Measurements from ENCODE around the gene VGLL4. TPM values are rescaled to one million over a fixed set of nuclear protein-coding genes. Genes with fewer than 3 reads are reported as not detected.

VGLL4 gene
- polyA plus RNA-seq, 1 donor from 2014 or later = 113 TPM

- H3K9me2 ChIP-seq (ENCODE audit: insufficient read depth, low read length) = no peaks in the 10 kb centered on the region
Observed at GRCh38 chr3:11671648-11672100, 28.0 kb upstream of the VGLL4 start.

More at GRCh38 chr3:11671648-11672100, 28.0 kb upstream of the VGLL4 start:
- H3K9ac ChIP-seq (ENCODE audit: low read length) = no peak overlapping the region
- no peaks in the 10 kb centered on the region for H3K36me3 ChIP-seq (ENCODE audit: insufficient read depth, low read length)
- H3K4me3 ChIP-seq (ENCODE audit: low read length) = no peak overlapping the region
- H3K4me2 ChIP-seq (ENCODE audit: low read length) = no peak overlapping the region
- H4K20me1 ChIP-seq (ENCODE audit: insufficient read depth) = no peaks in the 10 kb centered on the region
- no peaks in the 10 kb centered on the region for H3F3A ChIP-seq (ENCODE audit: insufficient read depth, low read length, poor library complexity, severe bottlenecking)
- H3K79me2 ChIP-seq (replicated peaks; ENCODE audit: insufficient read depth, low read length) = no peaks in the 10 kb centered on the region
- no peak overlapping the region for H3K27ac ChIP-seq (ENCODE audit: low read length)
- no peak overlapping the region for H2AFZ ChIP-seq (ENCODE audit: low read depth, low read length)
- H3K27me3 ChIP-seq (ENCODE audit: insufficient read depth, low read depth, low read length) = no peaks in the 10 kb centered on the region
- TF ChIP-seq MXI1 (conservative IDR thresholded peaks at IDR 0.05; ENCODE audit: poor library complexity, severe bottlenecking) = no peak
- no peak for TF ChIP-seq POLR2AphosphoS5 (IDR thresholded peaks at IDR 0.05)
- TF ChIP-seq CTCF (IDR thresholded peaks at IDR 0.05; ENCODE audit: poor library complexity, severe bottlenecking) = no peak
- no peak for TF ChIP-seq SMC3 (conservative IDR thresholded peaks at IDR 0.05; ENCODE audit: poor library complexity)
- no peak for TF ChIP-seq EP300 (conservative IDR thresholded peaks at IDR 0.05; ENCODE audit: poor library complexity, severe bottlenecking)
- no peak for TF ChIP-seq TAF1 (IDR thresholded peaks at IDR 0.05; ENCODE audit: low read depth)
- no peak for TF ChIP-seq EZH2 (IDR thresholded peaks at IDR 0.05; ENCODE audit: borderline replicate concordance, insufficient read depth, low read length, poor library complexity, severe bottlenecking)
- TF ChIP-seq REST (IDR thresholded peaks at IDR 0.05; ENCODE audit: borderline replicate concordance) = no peak
- no peak for TF ChIP-seq RAD21 (conservative IDR thresholded peaks at IDR 0.05)
- no peaks in the 10 kb centered on the region for H3K9me3 ChIP-seq (ENCODE audit: low read length)
